SK-MEL-5 (cell line): ENCODE data around the gene RPS27. TPM values are rescaled to one million over a fixed set of nuclear protein-coding genes. Genes with fewer than 3 reads are reported as not detected.

ENCODE experiments used
- DNase-seq: peaks from one replicate; pipeline ENCODE4 v3.0.0-alpha.2; 2016; ENCODE audit warnings: low read depth, low spot score
- in situ Hi-C: cut with HindIII; loops from 2 replicates; pipeline ENCODE4 v1.10.0; 2016; ENCODE audit warnings: low sequenced_read_pairs, high pct_unique_total_duplicates, low pct_unique_long_range_greater_than_20kb
- total RNA-seq: library from RNA; depleted of rRNA; stranded (reverse); fragments of >200 nt; shearing (Covaris generic); gene quantifications from 2 replicates; pipeline ENCODE4 v1.2.3, GENCODE V29; 2014

Gene RPS27
- total RNA-seq, 1 experiment from 2014 or later = 5,700 TPM

DNA sequence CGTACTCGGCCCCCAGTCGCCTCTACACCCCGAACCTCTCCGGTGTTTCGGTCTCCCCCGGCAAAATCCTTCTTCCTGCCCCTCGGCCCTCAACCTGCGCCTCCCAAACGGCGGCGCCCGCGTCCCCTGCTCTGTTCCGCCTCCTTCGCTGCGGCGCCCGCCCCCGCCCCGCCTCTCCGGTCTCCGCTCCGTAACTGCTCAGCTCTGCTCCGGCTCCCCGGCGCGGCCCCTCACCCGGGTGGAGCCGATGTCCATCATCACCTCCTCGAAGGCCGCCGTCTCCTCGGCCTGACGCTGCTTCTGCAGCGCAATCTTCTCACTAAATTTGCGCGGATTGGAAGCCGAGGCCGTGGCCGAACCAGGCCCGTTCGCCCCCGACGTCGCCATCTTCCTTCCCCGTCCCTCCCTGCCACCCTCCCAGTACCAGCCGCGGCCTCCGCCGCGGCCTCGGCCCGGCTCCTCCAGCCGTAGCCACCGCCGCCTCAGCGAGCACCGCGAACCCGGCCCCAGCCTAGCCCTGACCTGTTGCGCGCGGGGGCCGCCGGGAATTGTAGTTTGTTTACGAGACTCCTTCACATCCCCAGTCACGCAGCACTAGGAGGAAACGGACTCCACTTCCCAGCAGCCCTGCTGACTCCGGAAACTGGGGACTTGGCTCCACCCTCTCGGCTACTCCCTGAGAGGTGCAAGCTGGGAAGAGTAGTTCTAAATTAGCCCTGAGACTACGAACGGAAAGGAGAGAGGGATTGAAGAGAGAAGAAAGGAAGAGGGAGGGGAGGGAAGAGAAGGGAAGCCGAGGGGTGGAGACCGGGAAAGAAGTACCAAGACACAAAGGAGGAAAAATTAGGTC lies 32.2 kb upstream of the RPS27 start, which contains the start of gene CRTC2:
CRTC2 (minus strand) TSS at position 502 of the 850 bp plus-strand sequence; CDS start at position 387, 115 bp downstream.
- in situ Hi-C loops = no loop called here
- DNase-seq = peak; percentile 100

DNA sequence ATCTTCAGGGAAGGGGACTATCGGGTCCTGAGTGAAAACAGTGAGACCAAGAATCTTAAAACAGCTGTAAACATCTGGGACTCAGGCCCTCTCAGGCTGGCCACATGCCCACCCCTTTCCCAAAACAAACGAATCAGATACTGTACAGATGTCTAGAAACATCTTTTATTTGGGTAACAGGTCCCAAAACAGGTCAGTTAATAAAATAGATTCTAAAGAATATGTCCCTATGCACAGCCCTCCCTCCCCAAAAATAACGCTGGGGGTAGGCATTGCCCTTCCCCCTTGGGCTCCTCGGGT lies 31.7 kb upstream of the RPS27 start:
- in situ Hi-C loops = no loop called here
- DNase-seq = no peak

DNA sequence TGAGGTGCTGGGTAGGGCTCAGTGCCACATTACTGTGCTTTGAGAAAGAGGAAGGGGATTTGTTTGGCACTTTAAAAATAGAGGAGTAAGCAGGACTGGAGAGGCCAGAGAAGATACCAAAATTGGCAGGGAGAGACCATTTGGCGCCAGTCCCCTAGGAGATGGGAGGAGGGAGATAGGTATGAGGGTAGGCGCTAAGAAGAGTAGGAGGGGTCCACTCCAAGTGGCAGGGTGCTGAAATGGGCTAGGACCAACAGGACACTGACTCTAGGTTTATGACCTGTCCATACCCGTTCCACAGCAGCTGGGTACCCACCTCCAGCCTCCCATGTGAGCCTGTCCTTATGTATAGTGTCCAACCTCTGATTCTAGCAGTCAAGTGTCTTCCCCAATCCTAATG lies 31.1 kb upstream of the RPS27 start:
- in situ Hi-C loops = no loop called here
- no peak for DNase-seq

DNA sequence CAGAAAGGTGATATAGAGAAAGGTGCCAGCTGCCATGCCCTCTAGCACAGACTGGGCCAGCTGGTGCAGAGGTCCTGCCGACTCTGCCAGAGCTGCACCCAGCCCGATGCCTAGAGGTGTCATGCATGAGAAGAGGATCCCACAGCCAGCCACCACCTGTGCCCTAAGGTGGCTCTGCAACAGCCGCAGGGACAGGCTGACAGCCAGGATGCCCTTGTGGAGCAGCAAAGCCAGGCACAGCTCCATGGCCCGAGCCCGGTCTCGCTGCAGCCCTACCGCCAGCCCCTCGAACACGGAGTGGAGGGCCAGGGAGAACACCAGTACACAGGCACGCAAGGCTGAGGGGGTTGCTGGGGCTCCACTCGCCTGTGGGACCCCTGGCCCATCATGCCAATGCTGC lies 30.4 kb upstream of the RPS27 start:
- DNase-seq = no peak
- in situ Hi-C loops = no loop called here

DNA sequence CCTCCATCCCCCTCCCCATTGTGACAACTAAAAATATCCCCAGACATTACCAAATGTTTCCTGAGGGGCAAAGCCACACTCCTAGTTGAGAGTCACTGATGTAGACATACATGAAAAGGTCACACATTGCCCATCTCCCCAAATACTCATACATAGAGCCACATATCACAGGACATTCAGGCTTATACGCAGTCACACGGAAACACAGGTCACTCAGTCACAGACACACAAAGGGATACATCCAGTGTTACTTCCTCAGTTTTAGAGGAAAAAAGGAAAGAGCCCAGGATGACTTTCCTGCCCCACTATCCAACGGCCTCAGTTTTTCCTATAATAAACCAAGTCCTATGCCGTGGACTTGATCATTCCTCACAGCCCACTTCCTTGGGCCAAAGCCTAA lies 29.1 kb upstream of the RPS27 start:
- no peak for DNase-seq
- in situ Hi-C loops = no loop called here

DNA sequence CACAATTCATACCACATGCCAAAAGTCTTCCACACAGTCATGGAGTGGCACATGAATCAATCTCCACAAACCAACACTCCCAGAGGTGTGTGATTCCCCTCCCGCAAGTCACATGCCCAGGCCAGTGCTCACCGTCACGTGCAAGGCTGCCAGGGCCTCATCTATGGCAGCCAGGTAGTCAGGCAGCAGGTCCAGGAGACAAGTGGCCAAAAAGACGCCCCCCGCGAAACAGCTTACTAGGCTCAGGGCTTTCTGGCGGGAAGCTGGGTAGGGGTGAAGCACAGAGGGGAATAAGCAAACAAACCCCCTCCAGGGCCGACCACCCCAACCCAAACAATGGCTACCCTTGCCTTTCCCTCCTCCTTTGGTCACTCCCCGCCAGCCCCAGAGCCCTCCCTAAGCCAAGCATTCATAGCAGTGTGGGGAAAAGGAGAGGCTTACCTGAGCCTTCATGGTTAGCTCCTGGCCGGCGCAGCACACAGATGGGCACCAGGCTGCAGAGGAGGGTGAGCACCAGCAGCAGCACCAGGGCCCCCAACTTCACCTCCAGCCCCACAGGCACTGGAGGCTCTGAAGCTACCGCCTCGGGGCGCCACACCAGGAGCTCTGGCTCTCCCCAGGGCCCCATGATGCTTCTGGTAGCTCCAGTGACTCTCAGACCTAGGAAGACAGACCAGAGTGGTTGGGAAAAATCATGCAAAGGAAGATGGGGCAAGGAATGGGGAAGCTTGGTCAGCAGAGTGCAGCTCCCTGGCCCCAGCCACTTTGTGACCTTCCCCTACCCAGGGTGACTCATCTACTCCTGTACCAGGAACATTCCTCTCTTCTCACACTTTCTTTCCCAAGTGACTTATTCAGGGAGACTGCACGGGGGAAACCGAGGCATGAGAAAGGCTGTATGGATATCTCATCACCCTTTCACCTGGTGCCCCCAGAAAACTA lies 28.2 kb upstream of the RPS27 start:
- in situ Hi-C loops = no loop called here
- DNase-seq = peak; percentile 42

DNA sequence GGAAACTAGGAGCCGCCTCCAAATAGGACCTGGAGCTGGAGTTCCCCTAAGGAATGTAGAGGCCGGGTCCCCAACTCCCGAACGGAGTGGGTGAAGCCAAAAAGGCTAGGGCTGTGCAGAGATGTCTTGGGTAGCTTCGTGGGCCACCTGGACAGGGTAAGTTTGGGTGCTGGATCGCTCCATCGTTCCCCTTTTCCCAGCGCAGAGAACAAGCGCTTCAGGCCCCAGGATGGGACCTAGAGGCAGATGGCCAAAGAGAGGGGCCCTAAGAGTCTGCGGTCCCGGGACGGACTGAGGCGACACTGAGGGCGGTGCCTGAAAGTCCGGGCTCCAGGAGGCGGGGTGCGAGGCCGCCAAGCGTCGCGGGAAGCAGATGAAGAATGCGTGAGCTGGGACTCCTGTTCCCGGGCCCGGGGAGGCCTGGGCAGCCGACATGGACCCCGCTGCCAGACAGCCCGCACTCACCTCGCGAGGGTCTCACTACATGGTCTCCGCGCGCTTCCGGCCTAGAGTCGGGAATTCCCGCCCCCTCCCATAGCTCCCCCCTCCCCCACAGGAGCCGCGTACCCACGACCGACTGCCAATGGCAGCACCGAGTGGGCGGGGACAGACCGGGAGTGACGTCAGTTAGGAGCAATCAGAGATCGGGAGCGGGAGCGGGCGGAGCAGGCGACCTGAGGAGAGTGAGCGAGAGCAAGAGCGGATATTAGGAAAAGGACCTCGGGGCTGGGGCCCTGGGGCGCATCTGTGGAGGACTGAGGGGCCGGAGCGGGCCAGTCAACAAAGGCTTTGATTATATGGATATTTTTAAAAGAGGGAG lies 27.3 kb upstream of the RPS27 start, which contains the start of gene SLC39A1:
SLC39A1 (minus strand) TSS at position 508 of the 820 bp plus-strand sequence. CDS start 822 bp downstream, outside the sequence.
- DNase-seq = peak; percentile 99
- in situ Hi-C loops = no loop called here

DNA sequence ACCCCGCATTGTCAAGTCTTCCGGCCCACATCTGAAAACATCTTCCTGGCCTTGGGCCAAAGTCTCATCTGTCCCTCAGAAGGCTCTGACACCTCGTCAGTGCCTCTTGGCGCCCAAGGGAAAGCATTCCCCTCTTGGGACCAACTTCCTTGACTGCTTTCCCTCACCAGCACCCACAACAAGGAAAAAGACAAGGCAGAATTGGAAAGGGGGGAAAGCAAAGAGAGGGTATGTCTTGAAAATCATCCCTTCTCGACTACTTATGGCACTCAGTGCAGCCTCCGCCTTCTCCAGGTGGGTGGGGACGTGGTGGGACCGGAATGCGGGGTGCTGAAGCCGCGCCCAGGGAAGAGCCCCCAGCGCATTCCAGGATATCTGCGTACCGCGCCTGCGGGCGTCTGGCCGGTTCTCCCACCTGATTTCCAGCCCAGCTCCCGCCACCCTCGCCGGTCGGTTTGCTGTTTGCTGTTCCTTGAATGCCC lies 26.7 kb upstream of the RPS27 start:
- in situ Hi-C loops = no loop called here
- no peak for DNase-seq

DNA sequence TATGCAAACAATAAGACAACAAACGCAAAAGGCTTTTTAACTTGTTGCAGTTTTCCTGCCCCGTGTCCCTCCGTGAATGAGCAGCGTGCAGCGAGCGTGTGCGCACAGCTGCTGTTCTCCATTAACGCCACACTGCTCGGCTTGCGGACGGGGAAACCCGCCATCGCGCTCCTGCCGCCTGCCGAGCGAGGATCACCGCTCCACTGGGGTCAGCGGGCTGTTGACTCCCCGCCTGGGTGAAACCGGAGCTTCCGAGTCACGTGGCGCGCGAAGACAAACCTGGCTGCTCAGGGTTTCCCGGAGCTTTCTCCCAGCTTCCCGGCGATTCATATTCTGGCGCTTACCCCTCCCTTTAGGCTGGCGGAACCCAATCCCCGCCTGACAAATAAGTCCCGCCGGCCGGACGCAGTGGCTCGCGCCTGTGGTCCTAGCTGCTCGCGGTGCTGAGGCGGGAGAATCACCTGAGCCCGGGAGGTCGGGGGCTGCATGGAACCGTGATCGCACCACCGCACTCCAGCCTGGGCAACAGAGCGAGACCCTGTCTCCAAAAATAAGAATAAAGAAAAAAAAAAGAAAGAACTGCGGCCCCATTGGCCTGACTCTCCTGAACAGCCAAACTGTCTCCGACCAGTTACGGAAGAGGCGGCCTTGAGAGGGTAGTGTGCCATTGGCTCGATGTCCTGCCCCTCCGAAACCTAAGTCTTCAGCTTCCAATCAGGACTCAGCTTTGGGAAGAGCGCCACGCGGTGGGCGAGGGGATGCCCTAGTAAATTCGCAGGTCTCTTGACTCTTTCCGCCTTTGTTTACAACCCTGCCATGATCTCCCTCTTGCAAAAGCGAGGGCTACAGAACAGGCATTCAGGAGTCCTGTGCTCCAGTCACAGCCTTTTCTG lies 23.2 kb upstream of the RPS27 start, which contains the start of gene CREB3L4:
CREB3L4 (plus strand) TSS at position 796 of the 893 bp plus-strand sequence. CDS start 624 bp downstream, outside the sequence.
- peak; percentile 99 for DNase-seq
- in situ Hi-C loops = no loop called here

DNA sequence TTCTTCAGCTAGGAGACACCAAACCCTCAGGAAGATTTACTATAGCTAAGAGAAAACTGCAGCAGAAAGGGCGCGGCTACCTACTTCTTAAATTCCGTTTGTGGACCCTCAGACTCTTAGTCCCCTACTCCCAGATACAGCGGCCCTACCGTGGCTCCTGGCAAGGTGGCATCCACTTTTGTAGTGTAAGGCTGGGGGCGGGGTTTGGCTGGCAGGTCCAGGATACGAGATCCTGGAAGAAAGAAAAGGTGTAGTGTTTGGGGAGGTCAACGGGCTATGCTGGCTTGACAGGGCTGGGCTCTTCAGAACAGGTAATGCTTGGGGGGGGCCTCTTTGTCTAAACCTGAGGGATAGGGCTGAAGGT lies 22.6 kb upstream of the RPS27 start:
- in situ Hi-C loops = no loop called here

DNA sequence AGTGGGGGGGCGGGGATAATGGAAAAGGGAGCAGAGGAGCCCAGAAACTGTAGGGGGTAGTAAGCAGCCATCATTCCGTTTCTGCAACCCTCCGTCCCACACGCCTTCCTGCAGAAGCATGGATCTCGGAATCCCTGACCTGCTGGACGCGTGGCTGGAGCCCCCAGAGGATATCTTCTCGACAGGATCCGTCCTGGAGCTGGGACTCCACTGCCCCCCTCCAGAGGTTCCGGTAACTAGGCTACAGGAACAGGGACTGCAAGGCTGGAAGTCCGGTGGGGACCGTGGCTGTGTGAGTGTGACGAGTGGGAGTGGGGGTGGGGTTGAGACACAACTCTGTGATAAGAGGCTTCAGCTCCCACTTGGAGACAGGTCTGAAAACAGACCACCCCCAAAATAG lies 22.2 kb upstream of the RPS27 start:
- in situ Hi-C loops = no loop called here
- no peak for DNase-seq

More for the DNA sequence above, 22.6 kb upstream of the RPS27 start:
- no peak for DNase-seq

DNA sequence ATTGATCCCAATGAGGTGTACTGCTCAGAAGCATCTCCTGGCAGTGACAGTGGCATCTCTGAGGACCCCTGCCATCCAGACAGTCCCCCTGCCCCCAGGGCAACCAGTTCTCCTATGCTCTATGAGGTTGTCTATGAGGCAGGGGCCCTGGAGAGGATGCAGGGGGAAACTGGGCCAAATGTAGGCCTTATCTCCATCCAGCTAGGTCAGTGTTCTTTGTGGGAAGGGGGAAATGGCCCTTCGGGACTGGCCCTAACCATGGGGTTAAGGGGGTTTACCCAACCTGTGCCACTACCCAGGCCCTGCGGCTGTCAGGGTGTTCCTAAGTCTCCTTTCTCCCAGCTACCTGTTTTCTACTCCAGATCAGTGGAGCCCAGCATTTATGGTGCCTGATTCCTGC lies 21.6 kb upstream of the RPS27 start:
- DNase-seq = no peak
- in situ Hi-C loops = no loop called here

DNA sequence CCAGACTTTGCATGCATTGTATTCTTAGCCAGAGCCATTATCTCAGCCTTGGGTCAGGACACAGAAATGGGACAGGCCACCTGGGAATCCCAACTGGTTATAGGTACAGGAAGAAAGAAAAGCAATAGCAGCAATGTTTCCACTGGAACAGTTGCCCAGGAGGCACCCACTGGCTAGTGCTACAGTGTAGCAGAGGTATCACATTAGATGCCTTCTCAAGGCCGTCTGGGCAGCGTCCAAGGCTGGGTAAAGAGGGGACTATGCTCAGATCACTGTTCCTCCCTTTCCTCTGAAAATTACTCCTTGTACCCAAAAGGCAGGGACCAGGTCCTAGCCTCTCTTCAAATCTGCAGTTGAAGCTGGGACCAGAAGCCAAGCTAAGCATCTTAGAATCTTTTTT lies 20.2 kb upstream of the RPS27 start:
- DNase-seq = no peak
- in situ Hi-C loops = no loop called here

DNA sequence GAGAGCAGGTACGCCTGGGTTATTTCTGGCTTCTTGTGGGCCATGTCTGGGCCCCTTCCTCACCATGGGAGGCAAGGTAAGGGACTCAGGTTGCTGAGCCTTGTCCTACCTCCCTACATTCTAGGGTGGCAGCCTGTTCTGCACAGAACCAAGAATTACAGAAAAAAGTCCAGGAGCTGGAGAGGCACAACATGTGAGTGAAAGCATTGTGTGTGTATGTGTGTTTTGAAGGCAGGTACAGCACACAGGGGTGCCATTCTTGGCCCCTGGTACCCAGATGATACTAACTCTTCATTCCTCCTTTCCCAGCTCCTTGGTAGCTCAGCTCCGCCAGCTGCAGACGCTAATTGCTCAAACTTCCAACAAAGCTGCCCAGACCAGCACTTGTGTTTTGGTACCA lies 17.5 kb upstream of the RPS27 start:
- in situ Hi-C loops = no loop called here

DNA sequence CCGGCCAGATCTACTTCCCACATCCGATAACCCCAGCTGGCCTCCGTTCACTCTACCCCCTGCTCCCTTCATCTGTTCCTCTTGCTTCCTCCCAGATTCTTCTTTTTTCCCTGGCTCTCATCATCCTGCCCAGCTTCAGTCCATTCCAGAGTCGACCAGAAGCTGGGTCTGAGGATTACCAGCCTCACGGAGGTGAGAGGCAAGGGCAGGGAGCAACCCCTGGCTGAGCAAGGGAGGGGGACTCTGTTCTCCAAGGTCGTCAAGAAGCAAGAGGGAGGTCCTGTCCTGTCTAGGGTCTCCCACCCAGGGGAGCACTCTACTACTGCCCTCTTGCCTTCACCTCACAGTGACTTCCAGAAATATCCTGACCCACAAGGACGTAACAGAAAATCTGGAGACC lies 17.0 kb upstream of the RPS27 start:
- in situ Hi-C loops = no loop called here
- no peak for DNase-seq

More for the DNA sequence above, 17.5 kb upstream of the RPS27 start:
- DNase-seq = no peak

DNA sequence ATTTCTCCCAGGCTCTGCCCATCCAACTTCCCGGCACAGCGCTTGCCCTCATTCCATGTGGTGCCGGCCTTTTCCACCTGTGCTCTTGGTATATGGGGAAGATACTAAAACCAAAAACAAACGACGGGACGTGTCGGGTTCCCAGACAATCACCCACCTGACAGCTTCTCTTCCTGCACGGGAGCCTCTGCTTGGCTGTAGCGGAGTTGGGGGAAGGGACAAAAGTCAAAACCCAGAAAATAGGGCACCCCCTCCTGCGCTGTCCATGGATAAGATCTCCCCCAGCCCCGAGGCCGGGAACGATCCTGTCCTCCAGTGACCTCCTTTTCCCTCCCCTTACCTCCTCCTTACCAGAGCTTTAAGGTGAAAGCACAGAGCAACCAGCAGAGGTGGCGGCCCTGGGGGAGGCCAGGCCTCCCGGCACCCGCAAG lies 13.7 kb upstream of the RPS27 start:
- in situ Hi-C loops = loop anchor here (25.0 kb wide), 1 partner anchor 165 kb away; no protein-coding TSS in a partner anchor
- no peak for DNase-seq
